HK-2 (cell line): ENCODE measurements around the gene SAPCD1.
A peak's percentile ranks its signal among the peaks of the same experiment; 100 is the strongest.
"Not testable (repeated sequence)": the region's sequence is repeated elsewhere in the genome, so short reads cannot be mapped to it uniquely, and the experiment has no call there.

ENCODE experiments used
- DNase-seq: peaks from one replicate; pipeline ENCODE4 v3.0.0-alpha.2; 2018; ENCODE audit not compliant: unreplicated experiment

Gene SAPCD1

DNA sequence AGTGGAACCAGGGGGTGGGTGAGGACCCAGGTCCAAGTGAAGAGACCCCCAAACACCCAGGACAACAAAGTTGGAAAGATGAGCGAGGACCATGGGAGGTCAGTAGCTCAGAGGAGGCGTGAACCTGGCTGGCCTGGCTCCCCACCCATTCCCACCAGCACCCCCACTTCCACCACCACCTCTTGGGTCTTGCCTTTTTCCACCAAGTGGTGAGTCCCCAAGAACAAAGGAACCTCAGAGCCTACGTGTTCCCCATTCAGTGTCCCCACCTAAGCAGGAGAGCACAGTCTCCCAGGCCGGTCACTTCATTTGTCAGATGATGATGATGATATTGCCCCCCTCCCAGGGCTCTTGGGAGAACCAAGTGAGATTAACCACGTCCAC, 15.2 kb downstream of the SAPCD1 start:
- DNase-seq, result no peak

DNA sequence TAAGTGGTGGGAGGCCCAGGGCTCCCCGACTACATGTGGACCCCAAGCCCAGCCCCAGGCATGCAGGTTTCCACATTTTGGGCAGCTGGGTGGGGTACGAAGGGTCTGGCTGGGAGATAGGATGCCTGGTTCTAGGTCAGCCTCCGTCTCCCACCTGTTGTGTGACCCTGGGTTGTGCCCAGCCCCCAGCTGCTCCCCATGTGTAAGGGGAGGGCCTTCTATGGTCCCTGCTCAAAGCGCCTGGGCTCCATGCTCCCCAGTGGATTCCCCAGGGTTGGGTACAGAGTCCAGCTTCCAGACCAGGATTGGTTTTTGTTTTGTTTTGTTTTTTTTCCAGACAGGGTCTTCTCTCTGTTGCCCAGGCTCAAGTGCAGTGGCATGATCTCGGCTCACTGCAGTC, 15.7 kb downstream of the SAPCD1 start:
- DNase-seq, result no peak

DNA sequence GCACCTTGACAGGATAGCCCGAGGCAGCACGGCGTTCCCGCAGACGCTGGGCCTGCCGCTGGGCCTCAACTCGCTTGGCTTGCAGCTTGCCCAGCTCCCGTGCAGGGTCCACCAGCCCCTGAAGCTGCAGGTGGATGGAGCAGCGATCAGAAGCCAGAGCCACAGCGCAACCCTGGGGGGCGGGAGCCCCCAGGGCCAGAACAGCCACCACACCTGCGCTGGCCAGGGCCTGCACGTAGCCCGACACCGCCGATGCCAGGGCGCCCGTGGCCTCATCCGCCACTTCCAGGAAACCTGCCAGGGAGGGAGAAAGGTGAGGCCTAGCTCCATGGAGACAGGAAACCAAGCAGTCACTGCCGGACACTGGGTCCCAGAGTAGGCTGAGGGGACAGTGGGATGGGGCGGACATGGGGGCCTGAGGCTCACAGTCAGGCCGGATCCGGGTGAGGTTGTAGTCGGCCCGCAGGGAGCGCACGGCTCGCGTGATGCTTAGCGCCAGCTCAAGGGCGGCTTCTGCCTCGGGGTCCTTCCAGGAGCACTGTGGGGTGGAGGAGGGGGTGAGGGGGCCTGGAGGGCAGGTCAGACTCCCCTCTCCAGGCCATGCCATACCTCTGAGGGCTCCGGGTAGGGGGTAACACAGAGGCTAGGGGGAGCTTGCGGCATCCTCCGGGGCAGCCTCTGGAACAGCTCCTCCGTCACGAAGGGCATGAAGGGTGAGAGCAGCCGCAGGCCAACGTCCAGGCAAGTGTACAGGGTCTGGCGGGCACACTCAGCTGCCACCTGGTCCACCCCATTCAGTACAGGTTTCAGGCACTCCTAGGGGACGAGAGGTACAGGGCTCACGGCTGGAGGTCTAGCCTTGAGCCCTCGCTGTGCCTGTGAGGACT, 16.8 kb downstream of the SAPCD1 start:
- no peak for DNase-seq

DNA sequence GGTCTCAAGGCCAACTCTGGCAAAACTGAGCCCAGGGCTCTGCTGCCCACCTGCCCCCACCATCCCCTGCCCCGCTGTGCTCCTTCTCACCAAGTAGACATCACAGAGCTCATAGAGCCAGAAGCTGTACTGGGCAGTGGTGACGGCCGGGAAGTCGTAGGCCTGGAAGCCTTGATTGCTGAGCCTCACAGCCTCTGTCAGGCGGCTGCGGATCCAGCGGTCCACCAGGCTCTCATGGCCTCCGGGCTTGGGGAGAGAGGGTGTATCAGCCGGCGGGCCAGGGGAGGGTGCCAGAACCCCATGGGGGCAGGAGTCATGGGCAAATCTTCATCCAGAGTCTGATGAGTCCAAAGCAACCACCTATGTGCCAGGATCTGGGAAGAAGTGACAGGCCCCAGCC, 17.5 kb downstream of the SAPCD1 start:
- DNase-seq, result no peak

DNA sequence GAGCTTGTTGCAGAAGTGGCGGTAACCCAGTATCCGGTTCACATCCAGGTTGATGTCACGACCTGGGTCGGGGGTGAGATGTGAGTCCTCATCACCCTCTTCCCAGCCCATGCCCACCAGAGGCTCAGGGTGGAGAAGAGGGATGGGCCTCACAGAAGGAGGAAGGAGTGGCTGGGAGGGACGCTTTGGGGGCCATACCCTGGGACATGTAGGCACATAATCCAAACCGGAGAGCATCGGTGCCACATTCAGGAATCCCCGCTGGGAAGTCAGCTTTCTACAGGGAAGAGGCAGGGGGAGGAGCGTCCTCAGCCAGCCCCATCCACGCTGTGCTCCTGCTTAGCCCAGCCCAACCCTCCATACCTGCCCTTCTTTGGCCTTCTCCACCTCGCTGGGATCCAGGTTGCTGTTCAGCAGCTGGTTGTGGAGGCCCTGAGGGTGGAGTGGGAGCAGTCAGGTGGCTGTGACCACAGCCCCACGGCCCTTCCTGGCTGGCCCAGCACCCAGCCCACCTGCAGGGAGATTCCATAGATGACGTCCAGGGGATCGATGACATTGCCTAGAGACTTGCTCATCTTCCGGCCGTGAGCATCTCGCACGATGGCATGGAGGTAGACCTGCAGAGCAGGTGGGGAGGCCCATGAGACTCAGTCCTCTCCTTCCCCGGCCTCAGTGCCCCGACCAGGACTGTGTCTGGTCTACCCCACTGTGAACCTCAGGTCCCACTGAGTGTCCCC, 18.2 kb downstream of the SAPCD1 start:
- no peak for DNase-seq

DNA sequence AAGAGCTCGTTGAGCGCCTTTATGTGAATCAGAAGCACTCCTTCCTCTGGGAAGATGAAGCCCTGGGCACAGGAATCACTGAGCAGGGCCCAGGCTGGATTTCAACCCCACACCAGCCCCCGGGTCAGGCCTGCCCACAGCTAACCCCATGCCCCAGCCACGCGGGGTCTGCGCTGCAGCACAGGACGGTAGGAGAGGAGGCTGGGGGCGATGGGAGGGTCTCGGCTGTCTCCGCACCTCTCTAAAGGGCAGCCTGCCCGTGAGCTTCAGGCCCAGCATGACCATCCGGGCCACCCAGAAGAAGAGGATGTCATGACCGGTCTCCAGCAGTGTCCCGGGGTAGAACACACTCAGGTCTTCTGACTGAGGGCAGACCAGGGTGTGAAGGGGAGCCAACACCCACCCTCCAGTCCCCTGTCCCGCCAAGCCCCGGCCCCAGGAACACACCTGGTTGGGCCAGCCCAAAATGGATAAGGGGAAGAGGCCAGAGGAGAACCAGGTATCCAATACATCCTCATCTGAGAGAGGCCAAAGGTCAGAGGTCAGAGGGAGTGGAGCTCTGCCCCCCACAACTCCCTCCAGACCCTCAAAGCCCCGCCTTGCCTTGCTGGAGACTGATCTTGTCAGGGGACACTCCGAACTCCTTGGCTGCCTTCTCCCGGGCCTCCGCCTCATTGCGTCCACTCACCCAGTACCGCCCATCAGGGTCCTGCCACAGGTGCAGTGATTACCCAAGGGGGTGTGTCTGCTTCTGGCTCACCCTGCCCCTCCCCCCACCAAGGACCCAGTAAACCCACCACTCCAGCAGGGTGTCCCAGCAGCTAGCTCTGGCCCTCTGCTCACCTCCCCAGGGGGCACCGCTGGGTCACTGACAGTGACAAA, 19.0 kb downstream of the SAPCD1 start:
- no peak for DNase-seq

DNA sequence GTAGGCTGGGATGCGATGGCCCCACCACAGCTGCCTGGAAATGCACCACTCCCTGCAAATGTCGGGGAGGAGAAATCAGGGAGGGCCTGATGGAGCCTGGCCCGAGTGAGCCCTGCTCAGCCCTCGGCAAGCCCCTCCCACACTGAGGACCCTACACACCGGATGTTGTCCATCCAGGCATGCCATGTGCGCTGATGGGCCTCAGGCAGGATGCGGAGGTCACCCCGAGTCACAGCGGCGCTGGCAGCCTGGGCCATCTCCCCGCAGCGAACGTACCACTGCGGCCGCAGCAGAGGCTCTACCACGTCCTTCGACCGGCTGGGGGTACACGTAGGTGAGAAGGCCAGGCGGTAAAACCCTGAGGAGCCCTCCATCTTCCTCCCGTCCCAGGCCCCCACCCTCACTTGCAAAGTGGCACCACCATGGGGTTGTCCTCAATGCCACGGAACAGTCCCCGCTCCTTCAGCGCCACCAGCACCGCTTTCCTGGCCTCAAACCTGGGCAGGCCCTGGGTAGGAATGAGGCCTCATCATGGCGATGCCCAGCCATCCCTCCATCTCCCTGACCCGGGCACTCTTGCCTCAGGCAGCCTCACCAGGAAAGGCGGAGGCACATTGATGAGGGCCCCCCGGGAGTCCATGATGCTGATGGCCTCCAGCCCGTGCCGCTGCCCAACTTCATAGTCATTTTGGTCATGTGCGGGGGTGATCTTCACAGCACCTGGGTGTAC, 19.8 kb downstream of the SAPCD1 start:
- DNase-seq, result no peak

DNA sequence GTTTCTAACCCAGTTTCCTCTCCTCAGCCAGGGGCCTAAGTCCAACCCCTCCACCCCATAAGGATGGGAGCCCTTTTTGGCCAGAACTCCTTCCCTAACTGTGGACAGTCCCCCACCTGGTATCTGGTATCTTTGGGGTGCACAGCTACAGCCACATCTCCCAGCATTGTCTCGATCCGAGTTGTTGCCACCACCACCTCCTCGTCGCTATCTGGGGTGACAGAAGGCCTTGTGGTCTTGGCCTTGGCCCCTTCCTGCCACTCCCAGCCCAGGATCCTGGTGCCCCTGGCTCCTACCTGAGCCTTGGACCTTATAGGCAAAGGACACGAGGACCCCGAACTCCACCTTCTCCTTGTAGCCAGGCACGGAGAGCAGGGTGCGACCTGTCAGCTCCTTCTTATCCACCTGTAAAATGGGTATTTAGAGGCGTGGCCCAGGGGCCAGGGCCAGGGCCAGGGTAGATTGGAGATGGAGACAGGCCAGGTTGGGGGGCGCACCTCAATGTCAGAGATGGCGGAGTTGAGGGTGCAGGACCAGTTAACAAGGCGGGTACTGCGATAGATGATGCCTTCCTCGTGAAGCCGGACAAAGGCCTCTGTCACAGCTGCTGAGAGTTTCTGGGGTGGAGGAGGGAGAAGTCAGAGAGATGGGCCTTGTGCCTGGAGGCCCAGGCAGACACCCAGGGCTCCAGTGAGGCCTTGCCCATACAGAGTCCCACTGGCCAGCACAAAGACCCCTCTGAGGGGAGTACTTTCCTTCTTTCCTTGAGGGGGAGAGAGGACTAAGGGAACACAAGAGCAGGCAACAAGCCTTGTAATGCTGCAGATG, 21.9 kb downstream of the SAPCD1 start:
- no peak for DNase-seq

DNA sequence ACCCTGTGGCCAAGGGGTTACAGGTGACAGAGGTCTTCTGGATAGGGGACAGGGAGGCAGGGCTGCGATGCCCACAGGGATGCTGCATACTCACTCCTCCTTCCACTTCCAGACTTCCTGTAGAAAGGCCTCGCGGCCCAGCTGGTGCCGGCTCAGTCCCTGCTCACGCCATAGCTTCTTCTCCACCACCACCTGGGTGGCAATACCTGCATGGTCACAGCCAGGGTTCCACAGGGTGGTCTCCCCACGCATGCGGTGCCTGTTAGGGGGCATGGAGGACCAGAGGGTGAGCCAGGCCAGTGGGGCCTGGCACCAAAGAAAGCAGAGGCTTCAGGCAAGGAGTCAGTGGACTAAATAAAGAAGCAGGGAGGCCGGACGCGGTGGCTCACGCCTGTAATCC, 23.0 kb downstream of the SAPCD1 start:
- DNase-seq, result no peak

DNA sequence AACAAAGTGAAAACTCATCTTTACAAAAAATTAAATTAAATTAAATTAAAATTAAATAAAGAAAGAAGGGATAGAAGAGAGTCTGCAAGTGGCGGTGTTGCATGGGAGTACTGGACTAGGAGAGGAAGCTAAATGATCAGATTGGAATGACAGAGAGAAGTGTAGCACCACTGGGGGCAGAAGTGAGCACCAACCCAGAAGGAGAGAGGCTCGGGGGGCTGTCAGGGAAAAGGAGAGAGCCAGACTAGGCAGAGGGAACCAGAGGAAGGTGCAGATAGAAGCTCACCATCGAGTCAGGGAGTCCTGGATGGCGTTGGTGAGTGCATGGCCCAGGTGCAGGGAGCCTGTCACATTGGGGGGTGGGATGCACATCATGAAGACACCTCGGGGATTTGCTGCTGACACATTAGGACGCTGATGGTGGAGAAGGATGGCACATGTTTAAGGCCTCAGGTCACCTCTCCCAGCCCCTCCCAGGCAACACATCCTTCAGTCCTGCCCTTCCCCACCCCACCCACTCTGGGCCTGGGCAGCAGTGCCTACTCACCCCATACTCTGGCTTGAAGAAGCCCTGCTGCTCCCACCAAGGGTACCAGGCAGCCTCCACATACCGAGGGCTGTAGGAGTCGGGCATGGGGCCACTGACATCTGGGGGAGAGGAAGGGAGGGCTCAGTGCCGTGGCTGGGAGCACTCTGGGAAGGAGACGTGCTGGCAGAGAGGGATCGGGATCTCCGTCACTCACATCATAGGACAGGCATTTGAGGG, 29.1 kb downstream of the SAPCD1 start:
- DNase-seq, result no peak

DNA sequence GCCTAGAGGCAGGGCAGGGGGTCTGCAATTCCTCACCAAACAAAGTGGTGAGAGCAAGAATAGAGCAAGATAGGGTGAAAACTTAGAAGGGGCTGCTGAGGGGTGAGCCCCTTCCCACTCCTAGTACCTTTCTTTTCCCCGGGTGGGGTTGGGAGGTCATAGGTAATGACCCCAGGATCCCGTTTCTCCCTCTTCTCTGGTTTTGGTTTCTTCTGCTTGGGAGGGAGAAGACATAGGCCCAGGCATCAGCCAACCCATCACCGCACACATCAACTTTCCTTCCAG, 29.6 kb downstream of the SAPCD1 start:
- DNase-seq, result no peak

DNA sequence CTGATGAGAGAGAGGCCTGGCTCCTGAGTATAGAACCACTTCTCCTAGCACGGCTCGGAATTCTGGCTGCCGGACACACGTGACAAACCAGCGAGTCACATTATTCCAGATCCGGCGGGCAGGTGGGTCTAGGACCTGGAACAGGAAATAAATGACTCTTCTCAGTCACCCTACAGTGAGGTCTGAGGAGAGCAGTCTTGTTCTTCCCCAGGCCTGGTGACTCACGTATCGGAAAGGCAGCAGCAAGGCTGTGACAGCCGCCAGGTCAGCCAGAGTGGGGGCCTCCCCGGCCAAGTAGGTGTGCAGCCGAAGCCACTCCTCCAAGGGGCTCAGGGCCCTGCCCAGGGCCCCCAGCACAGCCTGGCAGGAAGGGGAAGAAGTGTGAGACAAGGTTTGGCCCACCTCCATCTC, 30.3 kb downstream of the SAPCD1 start:
- peak; percentile 89 for DNase-seq

DNA sequence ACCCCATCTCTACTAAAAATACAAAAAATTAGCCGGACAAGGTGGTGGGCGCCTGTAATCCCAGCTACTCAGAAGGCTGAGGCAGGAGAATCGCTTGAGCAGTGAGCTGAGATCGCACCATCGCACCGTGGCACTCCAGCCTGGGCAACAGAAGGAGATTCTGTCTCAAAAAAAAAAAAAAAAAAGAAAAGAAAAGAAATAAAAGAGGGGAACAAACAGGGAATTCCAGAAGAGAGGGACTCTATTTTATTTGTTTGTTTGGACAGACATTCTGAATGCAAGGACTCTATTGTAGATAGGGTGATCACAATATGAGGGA, 31.4 kb downstream of the SAPCD1 start:
- DNase-seq, result not testable (repeated sequence)

DNA sequence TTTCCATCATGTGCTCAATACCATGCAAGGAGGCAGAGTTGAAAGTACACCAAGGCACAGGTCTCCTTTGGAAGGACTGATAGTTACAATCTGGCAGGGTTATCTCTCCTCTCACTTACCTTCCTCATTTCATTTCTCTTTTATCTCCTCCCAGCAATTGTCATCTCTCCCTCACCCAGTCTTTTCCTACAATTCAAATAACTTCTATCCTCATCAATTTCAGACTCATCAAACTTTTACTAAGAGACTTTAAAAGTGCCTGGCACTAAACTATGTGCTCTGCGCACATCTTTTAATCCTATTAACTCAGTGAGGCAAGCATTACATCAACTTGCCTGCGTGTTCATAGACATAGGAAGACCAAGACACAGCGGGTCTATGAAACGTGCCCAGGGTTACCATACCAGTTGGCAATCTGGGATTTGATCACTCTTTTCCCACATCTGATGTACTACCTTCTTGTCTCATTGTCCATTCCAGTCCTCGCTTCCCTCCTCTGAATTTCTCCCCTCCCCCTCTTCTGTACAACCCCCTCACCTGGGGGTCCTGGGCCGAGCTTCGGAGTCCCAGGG, 31.9 kb downstream of the SAPCD1 start:
- peak; percentile 36 for DNase-seq

DNA sequence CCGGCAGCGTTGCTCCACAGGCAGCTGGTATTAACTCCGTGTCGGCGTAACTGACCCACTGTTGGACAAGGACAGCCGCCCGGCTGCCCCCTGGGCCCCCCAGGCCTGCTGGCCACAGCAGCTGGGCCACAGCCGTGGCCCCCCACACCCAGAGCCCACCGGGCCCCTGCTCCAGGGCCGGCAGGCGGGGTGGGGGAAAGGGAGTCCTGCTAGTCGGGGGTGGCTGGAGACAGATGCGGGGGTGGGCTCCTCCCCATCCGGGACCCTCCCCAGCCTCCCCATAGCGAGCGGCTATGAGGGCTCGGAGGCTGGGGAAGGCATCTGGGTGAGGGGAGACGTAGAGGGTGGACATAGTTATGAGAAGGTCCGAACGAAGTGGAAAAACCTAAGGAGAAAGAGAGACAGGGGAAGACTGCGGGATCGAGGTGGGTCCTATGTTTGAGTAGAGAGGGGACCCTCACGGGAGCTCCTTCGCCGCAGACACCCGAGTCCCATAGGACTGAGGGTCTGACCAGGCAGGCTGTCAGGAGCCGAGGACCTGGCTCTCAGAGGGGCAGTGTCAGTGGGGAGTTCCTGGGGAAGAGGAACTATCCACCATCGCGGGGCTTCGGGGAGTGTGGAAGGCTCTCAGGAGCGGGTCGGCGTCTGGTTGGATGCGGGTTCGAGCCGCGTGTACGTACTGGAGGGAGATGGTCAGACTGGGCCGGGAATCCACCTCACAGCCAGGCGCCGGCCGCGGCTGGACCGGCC, 32.6 kb downstream of the SAPCD1 start:
- DNase-seq, result no peak

DNA sequence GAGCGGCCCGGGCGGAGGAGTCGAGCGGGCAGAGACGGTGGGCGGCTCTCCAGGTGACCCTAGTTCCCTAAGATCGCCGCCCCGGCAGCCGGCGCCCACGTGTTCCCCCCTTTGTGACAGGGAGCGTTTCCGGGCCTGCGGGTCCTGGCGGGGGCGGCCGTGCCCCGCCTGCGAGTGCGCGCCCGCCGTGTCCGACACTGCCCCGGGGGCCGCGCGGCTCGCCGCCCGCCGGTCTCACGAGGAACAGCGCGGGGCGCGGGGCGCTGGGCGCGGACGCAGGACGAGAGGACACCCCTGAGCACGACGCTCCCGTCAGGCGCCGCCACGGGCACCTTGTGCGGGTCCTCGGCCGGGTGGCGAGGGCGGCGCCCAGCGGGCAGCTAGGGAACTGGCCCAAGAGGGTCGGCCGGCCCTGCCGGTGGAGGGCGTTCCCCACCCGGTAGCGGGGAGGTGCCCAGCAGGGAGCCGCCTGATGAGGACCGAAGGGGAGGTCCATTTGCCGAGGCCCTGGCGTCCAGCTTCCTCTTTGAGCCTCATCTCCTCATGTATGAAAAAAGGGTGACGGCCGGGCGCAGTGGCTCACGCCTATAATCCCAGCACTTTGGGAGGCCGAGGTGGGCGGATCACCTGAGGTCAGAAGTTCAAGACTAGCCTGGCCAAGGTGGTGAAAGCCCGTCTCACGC, 33.3 kb downstream of the SAPCD1 start, which contains the start of gene VARS1:
Gene VARS1, minus strand, starts transcription at position 137 of the 683 bp plus-strand sequence. CDS start 535 bp downstream, outside the sequence.
- DNase-seq, result peak; percentile 95

DNA sequence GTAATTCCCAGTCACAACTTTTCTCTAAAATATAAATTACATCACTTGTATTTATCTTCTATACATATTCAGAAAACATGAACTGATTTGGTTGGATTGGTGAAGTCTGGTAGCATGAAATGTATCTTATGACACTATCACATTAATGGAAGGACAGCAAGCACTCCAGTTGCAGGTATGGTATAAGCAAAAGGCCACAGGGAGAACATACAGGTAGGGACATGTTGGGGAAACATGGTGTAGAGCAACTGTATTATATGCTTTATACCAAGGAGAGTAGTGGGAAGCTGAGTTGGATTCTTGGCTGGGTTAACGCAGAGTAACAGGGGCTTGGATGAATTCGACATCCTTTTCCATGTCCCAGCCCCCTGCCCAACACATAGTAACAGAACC, 34.5 kb downstream of the SAPCD1 start:
- no peak for DNase-seq

DNA sequence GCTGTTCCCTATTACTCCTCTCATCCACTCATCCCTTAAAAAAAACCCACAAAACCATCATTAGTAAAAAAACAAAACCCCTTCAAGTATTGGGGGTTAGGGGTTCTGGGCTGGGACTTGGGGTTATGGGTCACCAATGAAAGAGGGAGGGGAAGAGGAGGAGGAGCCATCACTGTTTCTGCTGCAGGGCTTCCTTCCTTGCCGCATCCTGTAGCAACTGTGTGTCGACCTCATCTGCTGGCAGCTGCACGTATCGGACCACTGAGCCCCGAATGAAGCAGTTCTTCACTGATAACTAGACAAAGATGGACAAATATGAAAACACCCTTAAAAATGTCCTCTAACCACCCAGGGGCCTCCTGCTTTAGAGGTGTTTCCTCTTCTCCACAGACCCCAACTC, 35.1 kb downstream of the SAPCD1 start:
- DNase-seq, result no peak
